BJ (cell line): ENCODE results near the gene PTCD1. TPM values are rescaled to one million over a fixed set of nuclear protein-coding genes. Genes with fewer than 3 reads are reported as not detected.

ENCODE experiments used
- CTCF ChIA-PET: fragments of 350-600 bp; formaldehyde crosslinking; extraction: SDS; loops from one replicate; lab custom pipeline; 2021; ENCODE audit warnings: antibody characterized with exemption, inconsistent platforms; lab: Yijun Ruan, JAX
- POLR2A ChIA-PET: fragments of 300-600 bp; sonication (Branson Sonifier 250); formaldehyde crosslinking; extraction: SDS; loops from one replicate; lab custom pipeline; 2021; ENCODE audit warnings: antibody characterized with exemption; lab: Charles Lee
- DNase-seq: peaks from one replicate; pipeline ENCODE4 v3.0.0-alpha.2; 2011; ENCODE audit warnings: low read depth
- H3K27me3 ChIP-seq: 2 replicates; pipeline ENCODE4 v1.6.0; 2011; ENCODE audit warnings: low read length; ENCODE audit not compliant: control insufficient read depth, insufficient read depth
- H3K36me3 ChIP-seq: 2 replicates; pipeline ENCODE4 v1.5.1; 2011; ENCODE audit warnings: low read length; ENCODE audit not compliant: control insufficient read depth, insufficient read depth
- H3K4me3 ChIP-seq: 2 replicates; pipeline ENCODE4 v1.5.1; 2011; ENCODE audit warnings: low read depth, mild to moderate bottlenecking, control low read depth, low read length
- CTCF ChIP-seq: IDR thresholded peaks from 2 replicates; pipeline ENCODE4 v1.5.1; 2011; ENCODE audit warnings: low read depth, mild to moderate bottlenecking, control low read depth, inconsistent platforms, low read length, moderate library complexity; ENCODE audit not compliant: insufficient read depth
- polyA plus RNA-seq: library from polyadenylated mRNA; depleted of rRNA; stranded (reverse); fragments of >200 nt; gene quantifications from 2 replicates; pipeline ENCODE4 v1.2.3, GENCODE V29; 2011

PTCD1 gene
- polyA plus RNA-seq, 1 experiment, result 3.5 TPM

DNA sequence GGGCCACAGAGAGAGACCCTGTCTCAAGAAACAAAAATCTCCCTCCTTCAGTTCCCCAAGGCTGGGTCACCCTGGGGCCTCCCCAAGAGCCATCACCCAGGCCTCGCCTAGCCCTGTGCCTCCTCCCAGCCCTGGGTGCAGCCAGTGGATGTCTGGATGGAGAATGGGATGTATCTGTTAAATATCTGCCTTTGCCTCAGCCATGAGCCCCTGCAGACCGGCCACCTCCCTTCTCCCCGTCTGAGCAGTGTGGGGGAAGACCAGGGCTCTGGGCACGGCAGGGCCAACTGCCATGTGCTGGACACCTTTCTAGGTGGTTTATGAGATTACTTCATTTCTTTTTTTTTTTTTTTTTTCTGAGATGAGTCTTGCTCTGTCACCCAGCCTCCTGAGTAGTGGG, 54.1 kb downstream of the PTCD1 start:
- POLR2A ChIA-PET, result no interaction called here
- H3K36me3 ChIP-seq, result peaks cover 32% of the 10 kb centered on the region
- H3K4me3 ChIP-seq, result no peak overlapping the region
- H3K27me3 ChIP-seq, result no peaks in the 10 kb centered on the region
- TF ChIP-seq CTCF, result no peak
- DNase-seq, result no peak
- CTCF ChIA-PET, result no interaction called here

- no peak for DNase-seq
- TF ChIP-seq CTCF, result no peak
- CTCF ChIA-PET, result no interaction called here
- H3K27me3 ChIP-seq, result no peaks in the 10 kb centered on the region
- POLR2A ChIA-PET, result no interaction called here
- H3K4me3 ChIP-seq, result no peak overlapping the region
- peaks cover 30% of the 10 kb centered on the region for H3K36me3 ChIP-seq
Measured at GRCh38 chr7:99383791-99384370, 54.7 kb downstream of the PTCD1 start.

DNA sequence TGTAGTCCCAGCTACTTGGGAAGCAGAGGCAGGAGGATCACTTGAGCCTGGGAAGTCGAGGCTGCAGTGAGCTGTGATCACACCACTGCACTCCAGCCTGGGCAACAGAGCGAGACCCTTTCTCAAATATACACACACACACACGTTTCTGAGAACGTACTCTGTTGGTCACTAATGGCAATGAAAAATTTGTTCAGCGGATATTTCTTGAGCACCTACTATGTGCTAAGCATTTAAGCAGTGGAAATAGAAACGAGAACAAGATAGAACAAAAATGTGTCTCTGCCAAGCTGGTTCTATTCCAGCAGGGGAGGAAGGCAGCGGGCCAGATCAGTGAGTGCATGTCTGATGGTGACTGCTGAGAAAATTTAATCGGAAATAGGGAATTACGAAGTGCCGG, 55.4 kb downstream of the PTCD1 start:
- no peak for TF ChIP-seq CTCF
- ChIA-PET CTCF (no interaction called here), POLR2A (no interaction called here)
- no peaks in the 10 kb centered on the region for H3K27me3 ChIP-seq
- no peak overlapping the region for H3K4me3 ChIP-seq
- no peak for DNase-seq
- H3K36me3 ChIP-seq, result peaks cover 28% of the 10 kb centered on the region

DNA sequence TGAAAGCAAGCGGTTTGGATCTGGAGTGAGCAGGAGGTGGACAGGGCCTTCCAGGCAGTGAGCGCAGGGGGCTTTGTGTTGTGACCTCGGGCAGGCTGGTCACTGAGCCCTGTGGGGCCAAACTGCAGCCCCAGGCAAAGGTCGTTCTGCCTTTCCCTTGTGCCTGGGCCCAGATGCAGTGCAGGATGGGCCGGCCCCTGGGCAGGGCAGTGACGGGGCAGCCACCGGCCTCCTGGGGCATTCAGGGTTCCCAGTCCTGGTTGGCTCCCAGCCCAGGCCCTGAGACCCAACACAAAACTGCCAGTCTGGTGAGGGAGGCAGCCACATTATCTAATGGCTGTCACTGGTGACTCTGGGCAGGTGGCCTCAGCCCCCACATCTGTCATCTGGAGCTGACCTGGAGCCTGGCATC, 56.9 kb downstream of the PTCD1 start:
- TF ChIP-seq CTCF, result no peak
- Histone ChIP-seq H3K27me3 (no peaks in the 10 kb centered on the region), H3K36me3 (peaks cover 26% of the 10 kb centered on the region), H3K4me3 (no peak overlapping the region)
- ChIA-PET POLR2A (no interaction called here), CTCF (interaction anchor here (1.0 kb wide), 1 partner anchor 27 kb away, joined by 4 read pairs; no protein-coding TSS in a partner anchor)
- DNase-seq, result no peak

DNA sequence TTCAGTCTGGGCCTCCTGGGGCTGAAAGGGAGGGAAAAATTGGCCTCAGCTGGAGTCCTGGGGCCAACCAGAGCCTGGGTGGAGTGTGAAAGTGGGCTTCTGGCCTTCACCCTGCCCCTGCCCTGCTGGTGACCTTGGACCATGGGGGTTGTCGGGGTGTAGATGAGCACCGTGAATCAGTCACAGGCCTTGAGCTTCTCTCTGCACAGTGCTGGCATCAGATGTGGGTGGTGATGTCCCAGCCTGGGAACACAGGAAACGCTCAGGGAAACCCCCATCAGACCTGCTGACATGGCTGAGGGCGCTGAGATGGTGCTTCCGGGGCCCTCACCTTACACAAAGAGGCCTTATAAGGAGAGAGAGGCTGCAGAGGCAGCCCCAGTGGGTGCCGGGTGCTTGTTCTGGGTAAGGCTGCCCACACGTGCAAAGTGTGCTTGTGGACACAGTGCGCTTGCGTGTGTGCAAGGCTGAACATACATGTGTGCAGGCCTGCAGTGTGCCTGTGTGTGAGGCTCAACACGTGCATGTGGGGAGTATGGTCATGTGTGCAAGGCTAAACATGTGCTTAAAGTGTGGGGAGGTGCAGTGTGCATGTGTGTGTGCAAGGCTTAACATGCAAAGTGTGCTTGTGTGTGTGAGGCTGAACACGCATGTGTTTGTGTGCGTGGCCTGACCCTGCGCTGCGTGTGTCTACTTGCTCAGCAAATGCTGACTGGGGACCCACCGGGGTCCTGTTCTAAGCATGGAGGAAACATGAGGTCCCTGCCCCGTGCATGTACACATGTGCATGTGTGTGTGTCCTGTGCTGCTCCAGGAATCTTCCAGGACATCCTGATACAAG, 57.6 kb downstream of the PTCD1 start:
- no peak for TF ChIP-seq CTCF
- Histone ChIP-seq H3K27me3 (no peaks in the 10 kb centered on the region), H3K4me3 (no peak overlapping the region), H3K36me3 (peaks cover 23% of the 10 kb centered on the region)
- CTCF ChIA-PET, result interaction anchor here (1.0 kb wide), 1 partner anchor 28 kb away, joined by 4 read pairs; no protein-coding TSS in a partner anchor
- DNase-seq, result no peak
- POLR2A ChIA-PET, result no interaction called here
